Small intestine (tissue), 7 donors: ENCODE measurements around the gene ARPP21. TPM values are rescaled to one million over a fixed set of nuclear protein-coding genes. Genes with fewer than 3 reads are reported as not detected.

Experiments used
- DNase-seq, 2 donors: peaks; one replicate each; pipeline versions ENCODE4 v3.0.0 to v3.0.0-alpha.2; 2013
- FAIRE-seq: peaks from 2 replicates; lab custom pipeline; 2012; peaks lifted over from hg19 to GRCh38; lab: Jason Lieb, UNC
- H3K27ac ChIP-seq, 3 donors: one replicate each; pipeline ENCODE4 v1.5.1; 2013; ENCODE audit warnings: low read length in 2 of 3, mild to moderate bottlenecking in 2 of 3, control low read depth in 1 of 3, inconsistent platforms in 1 of 3, low read depth in 1 of 3, moderate library complexity in 1 of 3
- H3K27me3 ChIP-seq, 3 donors: one replicate each; pipeline ENCODE4 v1.6.1; 2013; ENCODE audit warnings: low read length in 3 of 3, inconsistent platforms in 1 of 3; ENCODE audit not compliant: control insufficient read depth in 3 of 3, insufficient read depth in 3 of 3
- H3K36me3 ChIP-seq, 3 donors: one replicate each; pipeline ENCODE4 v1.6.1; 2013; ENCODE audit warnings: low read length in 3 of 3, inconsistent platforms in 1 of 3, low read depth in 1 of 3, mild to moderate bottlenecking in 1 of 3, moderate library complexity in 1 of 3; ENCODE audit not compliant: control insufficient read depth in 3 of 3, insufficient read depth in 2 of 3
- H3K4me1 ChIP-seq, 3 donors: one replicate each; pipeline ENCODE4 v1.6.1; 2013; ENCODE audit warnings: low read length in 2 of 3, inconsistent platforms in 1 of 3, low read depth in 1 of 3, mild to moderate bottlenecking in 1 of 3, moderate library complexity in 1 of 3; ENCODE audit not compliant: control insufficient read depth in 3 of 3, insufficient read depth in 2 of 3
- H3K4me3 ChIP-seq, 3 donors: one replicate each; pipeline ENCODE4 v1.5.1; 2013; ENCODE audit warnings: low read length in 3 of 3, control low read depth in 1 of 3, inconsistent platforms in 1 of 3, low read depth in 1 of 3, mild to moderate bottlenecking in 1 of 3, moderate library complexity in 1 of 3
- H3K9me3 ChIP-seq, 2 donors: one replicate each; pipeline ENCODE4 v1.6.1; 2013; ENCODE audit warnings: low read depth in 1 of 2, low read length in 1 of 2; ENCODE audit not compliant: control insufficient read depth in 2 of 2, insufficient read depth in 1 of 2
- WGBS, 3 donors: extraction: QIAGEN DNeasy Blood & Tissue Kit; methylation state at CpG; one replicate each; pipeline ENCODE4 v1.1.7; 2013; 5-methylcytosine and 5-hydroxymethylcytosine counted together
- polyA plus RNA-seq, 4 donors: library from polyadenylated mRNA; stranded (reverse) in 3 of 4; unstranded in 1 of 4; fragments of 200-250 nt in 3 of 4; fragments of 120-200 nt in 1 of 4; gene quantifications; one replicate each; pipeline versions ENCODE4 v1.2.1 to v1.2.3, GENCODE V29; 2013
- donor health status: healthy with polysubstance abuse.
- donor health status: control.
- donor health status: control.
- donor health status: Bipolar disorder and iron deficiency.
- donor health status: healthy.

Gene ARPP21
- polyA plus RNA-seq, 4 donors: 0.74 to 1.4 TPM; not detected in 2

DNA sequence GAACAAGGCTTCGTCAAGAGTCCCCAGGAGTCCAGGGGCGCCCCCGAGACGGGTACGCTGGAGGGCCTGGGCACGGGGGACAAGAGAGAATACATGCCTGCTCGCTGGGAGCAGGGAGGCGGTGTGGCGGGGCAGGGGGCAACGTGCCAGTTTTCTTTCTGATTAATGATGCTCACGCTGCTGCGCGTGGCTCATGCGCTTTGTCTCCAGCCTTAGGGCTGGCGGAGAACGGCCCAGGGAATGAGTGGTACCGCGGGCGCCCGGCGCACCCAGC is 408 bp upstream of the ARPP21 start:
- no peaks in the 10 kb centered on the region for H3K9me3 ChIP-seq
- H3K27me3 ChIP-seq: peaks cover 3 to 26% (median 14%) of the 10 kb centered on the region in 3 donors
- no peaks in the 10 kb centered on the region for H3K4me1 ChIP-seq
- H3K4me3 ChIP-seq: no peak overlapping the region
- DNase-seq (no peak), FAIRE-seq (no peak)
- no peak overlapping the region for H3K27ac ChIP-seq
- no peaks in the 10 kb centered on the region for H3K36me3 ChIP-seq
- 17 to 28% (median 27%) methylated on average over 21 of the region's 21 CpGs for WGBS, 3 donors

DNA sequence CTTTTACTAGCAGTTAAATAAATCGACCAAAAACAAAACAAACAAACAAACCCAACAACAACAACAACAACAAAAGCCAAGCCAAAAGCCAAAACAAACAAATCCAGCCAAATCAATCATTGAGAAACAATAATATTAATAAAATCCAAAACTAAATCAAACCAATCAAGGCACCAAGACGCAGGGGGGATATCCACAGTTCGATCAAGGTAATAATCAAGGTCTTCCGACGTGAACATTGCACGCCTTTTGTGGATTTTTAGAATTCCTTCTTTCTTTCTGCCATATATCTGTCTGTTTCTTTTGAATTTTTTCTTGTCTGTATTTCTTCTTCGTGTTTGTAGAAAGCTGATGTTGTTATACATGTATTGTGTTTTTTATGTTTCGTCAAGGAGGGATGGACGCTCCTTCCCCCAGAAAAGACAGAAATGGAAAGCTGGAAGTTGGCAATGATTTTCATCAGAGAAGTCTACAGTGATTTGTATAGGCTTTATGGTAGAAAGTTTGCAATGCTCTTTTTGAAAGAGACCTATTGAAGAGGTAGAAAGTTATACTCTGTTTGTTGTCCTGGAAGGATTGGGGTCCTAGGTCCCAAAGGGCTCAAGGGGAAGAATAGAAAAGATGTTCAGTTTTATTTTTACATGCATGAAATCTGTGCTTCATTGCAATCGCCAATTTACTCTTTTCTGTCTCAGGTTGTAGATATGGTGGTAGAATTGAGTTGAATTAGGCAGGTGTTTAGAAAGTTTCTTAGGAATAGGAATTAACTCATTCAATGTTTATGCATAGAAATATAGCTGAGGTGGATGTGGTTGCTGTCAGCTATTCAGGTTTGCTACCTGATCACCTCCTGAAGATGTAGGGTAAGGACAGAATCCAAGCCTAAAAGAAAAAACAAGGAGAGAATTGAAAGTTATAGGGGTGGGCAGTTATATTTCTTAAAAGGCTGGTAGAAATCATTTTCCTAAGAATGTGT is 1.2 kb downstream of the ARPP21 start:
- Histone ChIP-seq H3K27ac (no peak overlapping the region), H3K9me3 (no peaks in the 10 kb centered on the region), H3K36me3 (no peaks in the 10 kb centered on the region), H3K4me1 (no peaks in the 10 kb centered on the region), H3K4me3 (peak overlapping the region in 1 of 3 donors; percentile 32), H3K27me3 (peaks cover 3 to 26% (median 14%) of the 10 kb centered on the region in 3 donors)
- FAIRE-seq (no peak), DNase-seq (no peak)
- WGBS, 3 donors: 49 to 52% (median 50%) methylated on average over 10 of the region's 10 CpGs

DNA sequence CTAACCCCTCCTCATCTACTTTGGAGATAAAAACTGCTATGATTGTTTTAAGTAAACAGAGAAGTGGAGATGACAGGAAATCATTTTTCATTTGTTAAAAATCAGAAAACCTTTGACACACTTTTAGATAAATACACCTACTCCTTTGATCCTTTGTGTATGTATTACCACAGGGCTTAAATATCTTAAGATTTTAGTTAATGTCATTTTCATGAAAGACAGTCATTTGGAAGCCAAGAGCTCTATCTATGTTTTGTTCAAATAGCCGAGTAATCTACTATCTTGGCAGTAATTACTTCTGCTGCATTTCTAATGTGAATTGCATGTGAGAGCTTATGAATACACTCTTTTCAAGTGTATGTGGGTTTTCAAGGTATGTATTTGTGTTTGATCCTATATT is 2.0 kb downstream of the ARPP21 start:
- Histone ChIP-seq H3K4me1 (no peaks in the 10 kb centered on the region), H3K27me3 (peaks cover 3 to 26% (median 12%) of the 10 kb centered on the region in 3 donors), H3K27ac (no peak overlapping the region), H3K4me3 (no peak overlapping the region), H3K9me3 (no peaks in the 10 kb centered on the region), H3K36me3 (no peaks in the 10 kb centered on the region)
- DNase-seq (no peak), FAIRE-seq (no peak)
- 21 to 33% (median 28%) methylated on average over 1 of the region's 1 CpG for WGBS, 3 donors

DNA sequence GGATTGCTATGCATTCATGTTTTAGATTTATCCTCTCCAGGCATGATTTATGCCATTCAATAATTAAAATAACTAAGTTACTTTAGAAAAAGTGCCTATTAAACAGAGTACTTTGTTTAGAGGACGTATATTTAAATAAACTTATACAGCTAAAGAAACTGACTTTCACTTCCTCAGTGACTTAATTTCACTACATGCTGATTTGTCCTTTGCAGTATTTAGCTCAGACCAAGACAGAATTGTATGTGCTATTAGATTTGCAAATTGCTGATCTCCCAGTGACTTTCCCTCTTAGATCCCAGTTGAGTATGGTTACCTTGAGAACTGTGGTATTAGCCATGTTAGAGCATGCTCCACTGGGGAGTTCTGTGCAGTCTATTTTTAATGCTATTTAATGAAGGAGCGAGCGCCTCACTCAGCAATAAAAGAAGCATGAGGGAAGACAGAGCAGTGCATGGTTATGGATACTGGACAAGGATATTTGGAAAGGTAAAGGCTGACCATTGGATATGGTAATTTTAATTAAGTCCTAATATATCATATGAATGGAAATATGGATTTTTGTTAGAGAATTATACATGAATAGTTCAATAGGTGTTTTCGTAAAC is 2.7 kb downstream of the ARPP21 start:
- DNase-seq (no peak), FAIRE-seq (no peak)
- WGBS, 3 donors: 75 to 85% (median 76%) methylated on average over 4 of the region's 4 CpGs
- H3K4me3 ChIP-seq: no peak overlapping the region
- H3K27me3 ChIP-seq: peaks cover 3 to 26% (median 12%) of the 10 kb centered on the region in 3 donors
- no peak overlapping the region for H3K27ac ChIP-seq
- H3K4me1 ChIP-seq: no peaks in the 10 kb centered on the region
- H3K36me3 ChIP-seq: no peaks in the 10 kb centered on the region
- no peaks in the 10 kb centered on the region for H3K9me3 ChIP-seq

DNA sequence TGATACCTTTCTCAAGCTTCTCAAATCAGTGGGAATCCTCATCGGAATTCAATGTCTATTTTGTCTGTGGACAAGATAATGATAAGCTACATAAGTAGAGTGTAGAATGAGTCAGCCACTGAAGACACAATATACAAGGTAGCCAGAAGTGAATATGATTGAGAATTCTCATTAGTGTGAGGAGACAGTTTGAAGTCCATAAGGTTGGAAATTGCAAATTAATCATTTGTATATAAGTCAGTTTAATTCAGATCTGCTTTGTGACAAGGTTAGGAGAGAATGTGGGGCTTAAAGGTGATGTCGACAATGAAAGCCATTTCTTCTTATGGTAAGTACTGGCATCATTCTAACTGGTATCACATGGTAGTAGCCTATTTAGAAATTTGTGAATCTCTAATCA is 4.2 kb downstream of the ARPP21 start:
- 61 to 81% (median 79%) methylated on average over 2 of the region's 2 CpGs for WGBS, 3 donors
- no peaks in the 10 kb centered on the region for H3K9me3 ChIP-seq
- H3K4me3 ChIP-seq: no peak overlapping the region
- no peaks in the 10 kb centered on the region for H3K4me1 ChIP-seq
- no peaks in the 10 kb centered on the region for H3K36me3 ChIP-seq
- H3K27ac ChIP-seq: no peak overlapping the region
- H3K27me3 ChIP-seq: peaks cover 3 to 23% (median 12%) of the 10 kb centered on the region in 3 donors
- DNase-seq (no peak), FAIRE-seq (no peak)

DNA sequence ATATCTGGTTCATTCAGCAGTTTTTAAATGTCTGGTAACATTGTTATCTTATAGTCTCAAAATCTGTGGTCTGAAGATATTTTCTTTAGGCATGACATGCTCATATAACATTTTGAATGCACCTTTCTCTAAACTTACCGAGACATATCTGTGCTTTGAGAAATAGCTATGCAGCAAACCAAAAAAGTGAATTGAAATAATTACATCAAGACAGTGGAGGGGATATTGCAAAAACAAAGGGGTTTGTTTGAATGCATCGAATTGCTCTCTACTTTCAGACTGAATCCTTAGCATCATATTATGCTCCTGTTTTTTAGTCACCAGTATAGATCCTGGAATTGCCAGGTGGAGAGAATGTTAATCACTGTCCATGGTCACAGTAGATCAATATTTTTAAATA is 5.1 kb downstream of the ARPP21 start:
- Histone ChIP-seq H3K36me3 (no peaks in the 10 kb centered on the region), H3K4me3 (no peak overlapping the region), H3K9me3 (no peaks in the 10 kb centered on the region), H3K4me1 (no peaks in the 10 kb centered on the region), H3K27ac (no peak overlapping the region), H3K27me3 (peaks cover 3 to 15% (median 7%) of the 10 kb centered on the region in 3 donors)
- WGBS, 3 donors: 74 to 83% (median 81%) methylated on average over 2 of the region's 2 CpGs
- no peak for FAIRE-seq
- DNase-seq: no peak

DNA sequence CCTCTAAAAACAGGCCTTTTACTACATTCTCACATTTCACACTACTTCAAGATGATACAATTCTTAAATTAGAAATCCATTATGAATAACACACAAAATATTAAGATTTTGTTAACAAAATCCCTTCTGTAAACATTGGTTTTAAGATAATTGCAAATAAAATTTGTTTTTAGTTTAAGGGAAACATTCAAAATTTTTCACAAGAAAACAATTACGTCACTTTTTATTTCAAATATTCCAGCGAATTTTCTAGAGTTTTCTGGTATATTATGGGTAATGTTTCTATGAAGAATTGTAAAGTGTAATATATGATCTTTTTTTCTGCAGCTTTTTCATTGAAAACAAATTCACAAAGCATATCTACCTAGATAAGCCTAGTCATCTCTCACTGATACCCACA is 5.9 kb downstream of the ARPP21 start:
- H3K27ac ChIP-seq: no peak overlapping the region
- 61 to 76% (median 67%) methylated on average over 2 of the region's 2 CpGs for WGBS, 3 donors
- FAIRE-seq (no peak), DNase-seq (no peak)
- no peaks in the 10 kb centered on the region for H3K36me3 ChIP-seq
- no peaks in the 10 kb centered on the region for H3K9me3 ChIP-seq
- H3K27me3 ChIP-seq: peaks cover 0 to 8% (median 2%) of the 10 kb centered on the region in 3 donors
- H3K4me3 ChIP-seq: no peak overlapping the region
- no peaks in the 10 kb centered on the region for H3K4me1 ChIP-seq

DNA sequence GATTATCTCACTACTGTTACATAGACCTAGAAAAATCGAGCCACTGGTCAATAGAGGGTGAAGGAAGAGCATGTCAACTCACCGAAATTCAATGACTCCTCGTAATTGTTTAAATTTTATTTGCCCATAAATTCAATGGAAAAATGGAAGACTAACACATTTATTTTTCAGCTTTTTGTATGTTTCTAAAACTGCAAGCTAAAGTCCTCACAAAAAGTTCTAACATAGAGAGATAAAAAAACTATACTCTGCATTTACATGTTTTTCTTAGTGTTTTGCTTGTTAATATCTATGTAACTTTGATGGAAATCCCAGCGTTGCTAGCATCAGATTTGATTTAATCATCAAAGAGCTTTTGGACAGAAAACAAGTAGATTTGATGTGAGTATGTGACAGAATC is 6.8 kb downstream of the ARPP21 start:
- no peak for DNase-seq
- Histone ChIP-seq H3K4me1 (no peaks in the 10 kb centered on the region), H3K9me3 (no peaks in the 10 kb centered on the region), H3K27ac (no peak overlapping the region), H3K4me3 (no peak overlapping the region), H3K36me3 (no peaks in the 10 kb centered on the region), H3K27me3 (peaks cover 0 to 2% (median 0%) of the 10 kb centered on the region in 3 donors)
- no peak for FAIRE-seq
- WGBS, 3 donors: 67 to 72% (median 69%) methylated on average over 4 of the region's 4 CpGs
